Measurements from ENCODE around the gene MIDN. TPM values are rescaled to one million over a fixed set of nuclear protein-coding genes. Genes with fewer than 3 reads are reported as not detected.

The MIDN gene
- total and polyA plus RNA-seq, 10 of the 15 experiments (the other 5 are each of a cell fraction or from before 2014, with no cell fraction given): 0.38 to 51.5 (median 7.2) TPM

GRCh38 chr19:1229056-1229923 lies 19.1 kb upstream of the MIDN start:
- peaks cover 0 to 3% of the 10 kb centered on the region in 2 experiments; a peak in 2 of 4 replicates for H3K36me3 ChIP-seq (ENCODE audit: control insufficient read depth in 2 of 2, insufficient read depth in 2 of 2, low read length in 1 of 2)
- ATAC-seq (no peak), FAIRE-seq (no peak), DNase-seq (ENCODE audit: low read depth, low spot score) (no peak)
- no peaks in the 10 kb centered on the region for H3K79me2 ChIP-seq (ENCODE audit: control insufficient read depth, insufficient read depth, low read length)
- H4K20me1 ChIP-seq (ENCODE audit: control insufficient read depth, insufficient read depth): no peaks in the 10 kb centered on the region
- no peak overlapping the region for H3K9ac ChIP-seq (ENCODE audit: control insufficient read depth, insufficient read depth, low read length)
- no peaks in the 10 kb centered on the region for H3K9me3 ChIP-seq (replicated peaks; ENCODE audit: control insufficient read depth, insufficient read depth, low read length)
- in situ Hi-C loops (cut with MboI) (no loop called here), intact Hi-C loops (cut with micrococcal nuclease; ENCODE audit: unreplicated experiment) (no loop called here)
- SMC1A ChIA-PET (ENCODE audit: uncharacterized antibody, unreplicated experiment): no interaction called here
- RAD21 ChIA-PET (ENCODE audit: unreplicated experiment): no interaction called here
- no peak overlapping the region for H3K4me3 ChIP-seq
- H3K4me1 ChIP-seq (ENCODE audit: control insufficient read depth, insufficient read depth, low read length): no peaks in the 10 kb centered on the region
- no peaks in the 10 kb centered on the region for H3K27me3 ChIP-seq (replicated peaks in 1 of 2; ENCODE audit: control insufficient read depth in 2 of 2, insufficient read depth in 2 of 2, low read length in 1 of 2)
- CTCF ChIA-PET: no interaction called here
- no TSS peak for BruUV-seq (replicated peaks)
- no peak for TF ChIP-seq RAD51 (IDR thresholded peaks at IDR 0.05)
- TF ChIP-seq FOS (IDR thresholded peaks at IDR 0.05; ENCODE audit: borderline replicate concordance, extremely low read depth, insufficient read length): no peak
- no peak for TF ChIP-seq ETV6 (conservative IDR thresholded peaks at IDR 0.05 in 1 of 2, IDR thresholded peaks at IDR 0.05 in 1 of 2; ENCODE audit: borderline replicate concordance in 1 of 2, low read depth in 1 of 2)
- TF ChIP-seq POU2F2 (IDR thresholded peaks at IDR 0.05; ENCODE audit: borderline replicate concordance, low read depth, low read length): no peak
- no peak for TF ChIP-seq RCOR1 (conservative IDR thresholded peaks at IDR 0.05; ENCODE audit: low read depth, low read length)
- TF ChIP-seq, protein P1, sequence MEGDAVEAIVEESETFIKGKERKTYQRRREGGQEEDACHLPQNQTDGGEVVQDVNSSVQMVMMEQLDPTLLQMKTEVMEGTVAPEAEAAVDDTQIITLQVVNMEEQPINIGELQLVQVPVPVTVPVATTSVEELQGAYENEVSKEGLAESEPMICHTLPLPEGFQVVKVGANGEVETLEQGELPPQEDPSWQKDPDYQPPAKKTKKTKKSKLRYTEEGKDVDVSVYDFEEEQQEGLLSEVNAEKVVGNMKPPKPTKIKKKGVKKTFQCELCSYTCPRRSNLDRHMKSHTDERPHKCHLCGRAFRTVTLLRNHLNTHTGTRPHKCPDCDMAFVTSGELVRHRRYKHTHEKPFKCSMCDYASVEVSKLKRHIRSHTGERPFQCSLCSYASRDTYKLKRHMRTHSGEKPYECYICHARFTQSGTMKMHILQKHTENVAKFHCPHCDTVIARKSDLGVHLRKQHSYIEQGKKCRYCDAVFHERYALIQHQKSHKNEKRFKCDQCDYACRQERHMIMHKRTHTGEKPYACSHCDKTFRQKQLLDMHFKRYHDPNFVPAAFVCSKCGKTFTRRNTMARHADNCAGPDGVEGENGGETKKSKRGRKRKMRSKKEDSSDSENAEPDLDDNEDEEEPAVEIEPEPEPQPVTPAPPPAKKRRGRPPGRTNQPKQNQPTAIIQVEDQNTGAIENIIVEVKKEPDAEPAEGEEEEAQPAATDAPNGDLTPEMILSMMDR (IDR thresholded peaks at IDR 0.05 in 2 of 3, conservative IDR thresholded peaks at IDR 0.05 in 1 of 3; ENCODE audit: control insufficient read depth in 2 of 3, extremely low read depth in 1 of 3, insufficient read depth in 1 of 3, low read depth in 3 of 3, low read length in 3 of 3): no peak
- TF ChIP-seq JUNB (IDR thresholded peaks at IDR 0.05): no peak
- TF ChIP-seq MLLT1 (IDR thresholded peaks at IDR 0.05): no peak
- TF ChIP-seq, protein P2, sequence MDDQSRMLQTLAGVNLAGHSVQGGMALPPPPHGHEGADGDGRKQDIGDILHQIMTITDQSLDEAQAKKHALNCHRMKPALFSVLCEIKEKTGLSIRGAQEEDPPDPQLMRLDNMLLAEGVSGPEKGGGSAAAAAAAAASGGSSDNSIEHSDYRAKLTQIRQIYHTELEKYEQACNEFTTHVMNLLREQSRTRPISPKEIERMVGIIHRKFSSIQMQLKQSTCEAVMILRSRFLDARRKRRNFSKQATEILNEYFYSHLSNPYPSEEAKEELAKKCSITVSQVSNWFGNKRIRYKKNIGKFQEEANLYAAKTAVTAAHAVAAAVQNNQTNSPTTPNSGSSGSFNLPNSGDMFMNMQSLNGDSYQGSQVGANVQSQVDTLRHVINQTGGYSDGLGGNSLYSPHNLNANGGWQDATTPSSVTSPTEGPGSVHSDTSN (IDR thresholded peaks at IDR 0.05; ENCODE audit: insufficient replicate concordance, low read depth, low read length): no peak
- TF ChIP-seq POLR2AphosphoS5 (IDR thresholded peaks at IDR 0.05; ENCODE audit: low read length): no peak
- H2AFZ ChIP-seq (ENCODE audit: control insufficient read depth, low read depth, low read length): no peak overlapping the region
- POLR2A ChIA-PET: no interaction called here
- H3K27ac ChIP-seq (ENCODE audit: control insufficient read depth, insufficient read depth): no peak overlapping the region
- no peak overlapping the region for H3K4me2 ChIP-seq (ENCODE audit: control insufficient read depth, insufficient read depth)
- WGBS (ENCODE audit: insufficient coverage, insufficient replicate concordance, low lambda C conversion rate, missing lambda C conversion rate): 98% methylated on average over 29 of the region's 158 CpGs

Measured in GM12878 (cell line).